Endothelial cell (in vitro differentiated cells): ENCODE results near the gene CAB39. TPM values are rescaled to one million over a fixed set of nuclear protein-coding genes. Genes with fewer than 3 reads are reported as not detected.

Experiments used
- DNase-seq: peaks from one replicate; pipeline ENCODE4 v3.0.0; 2021; ENCODE audit warnings: low spot score
- H3K27ac Mint-ChIP-seq: one replicate; pipeline ENCODE4 v1.8.0; 2021; ENCODE audit warnings: mixed read lengths, inconsistent platforms; ENCODE audit not compliant: unreplicated experiment
- H3K27me3 Mint-ChIP-seq: one replicate; pipeline ENCODE4 v1.8.0; 2021; ENCODE audit warnings: mild to moderate bottlenecking, moderate library complexity, mixed read lengths, inconsistent platforms; ENCODE audit not compliant: unreplicated experiment
- H3K36me3 Mint-ChIP-seq: one replicate; pipeline ENCODE4 v1.8.0; 2021; ENCODE audit warnings: mild to moderate bottlenecking, low read depth, mixed read lengths, inconsistent platforms; ENCODE audit not compliant: unreplicated experiment
- H3K4me1 Mint-ChIP-seq: one replicate; pipeline ENCODE4 v1.8.0; 2021; ENCODE audit warnings: mild to moderate bottlenecking, mixed read lengths, inconsistent platforms; ENCODE audit not compliant: unreplicated experiment
- H3K4me3 Mint-ChIP-seq: one replicate; pipeline ENCODE4 v1.8.0; 2021; ENCODE audit warnings: mild to moderate bottlenecking, mixed read lengths, inconsistent platforms; ENCODE audit not compliant: unreplicated experiment
- H3K9me3 Mint-ChIP-seq: one replicate; pipeline ENCODE4 v1.8.0; 2021; ENCODE audit warnings: mixed read lengths, inconsistent platforms; ENCODE audit not compliant: unreplicated experiment
- total RNA-seq: library from RNA; stranded (reverse); fragmentation: NEBNext Ultra II Directional; extraction: Animal tissue kit (Norgen Biotek cat#: 25700); gene quantifications from one replicate; pipeline ENCODE4 v1.2.1, GENCODE V29; 2021; ENCODE audit not compliant: unreplicated experiment
- TF ChIP-seq, protein P1 (sequence below): fragments of 200-600 bp; sonication (generic); IDR thresholded peaks from one replicate; pipeline ENCODE4 v1.5.0; 2021; ENCODE audit warnings: antibody characterized with exemption; ENCODE audit not compliant: unreplicated experiment

Gene CAB39
- total RNA-seq, 1 donor from 2014 or later, result 48.7 TPM

DNA sequence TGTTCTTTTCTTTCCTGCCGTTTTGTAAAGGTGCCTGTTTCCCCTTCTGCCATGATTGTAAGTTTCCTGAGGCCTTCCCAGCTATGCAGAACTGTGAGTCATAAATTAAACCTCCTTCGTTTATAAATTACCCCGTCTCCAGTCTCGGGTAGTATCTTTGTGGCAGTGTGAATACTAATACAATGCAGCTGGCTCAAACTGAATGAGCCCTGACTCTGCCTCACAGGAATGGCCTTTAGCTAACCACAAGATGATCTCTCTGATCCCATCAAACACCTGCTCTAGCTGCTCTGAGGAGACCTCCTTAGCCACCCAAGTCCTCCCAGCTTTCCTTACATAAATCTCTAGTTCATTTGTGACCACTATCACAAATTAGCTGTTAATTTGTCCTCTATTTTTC, 41.5 kb upstream of the CAB39 start:
- TF ChIP-seq, protein P1, sequence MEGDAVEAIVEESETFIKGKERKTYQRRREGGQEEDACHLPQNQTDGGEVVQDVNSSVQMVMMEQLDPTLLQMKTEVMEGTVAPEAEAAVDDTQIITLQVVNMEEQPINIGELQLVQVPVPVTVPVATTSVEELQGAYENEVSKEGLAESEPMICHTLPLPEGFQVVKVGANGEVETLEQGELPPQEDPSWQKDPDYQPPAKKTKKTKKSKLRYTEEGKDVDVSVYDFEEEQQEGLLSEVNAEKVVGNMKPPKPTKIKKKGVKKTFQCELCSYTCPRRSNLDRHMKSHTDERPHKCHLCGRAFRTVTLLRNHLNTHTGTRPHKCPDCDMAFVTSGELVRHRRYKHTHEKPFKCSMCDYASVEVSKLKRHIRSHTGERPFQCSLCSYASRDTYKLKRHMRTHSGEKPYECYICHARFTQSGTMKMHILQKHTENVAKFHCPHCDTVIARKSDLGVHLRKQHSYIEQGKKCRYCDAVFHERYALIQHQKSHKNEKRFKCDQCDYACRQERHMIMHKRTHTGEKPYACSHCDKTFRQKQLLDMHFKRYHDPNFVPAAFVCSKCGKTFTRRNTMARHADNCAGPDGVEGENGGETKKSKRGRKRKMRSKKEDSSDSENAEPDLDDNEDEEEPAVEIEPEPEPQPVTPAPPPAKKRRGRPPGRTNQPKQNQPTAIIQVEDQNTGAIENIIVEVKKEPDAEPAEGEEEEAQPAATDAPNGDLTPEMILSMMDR, result no peak
- H3K27ac Mint-ChIP-seq, result no peak overlapping the region
- H3K36me3 Mint-ChIP-seq, result no peaks in the 10 kb centered on the region
- H3K9me3 Mint-ChIP-seq, result no peaks in the 10 kb centered on the region
- no peak overlapping the region for H3K4me3 Mint-ChIP-seq
- no peak for DNase-seq
- H3K27me3 Mint-ChIP-seq, result peaks cover 3% of the 10 kb centered on the region
- peaks cover 6% of the 10 kb centered on the region for H3K4me1 Mint-ChIP-seq

- Mint-ChIP-seq H3K4me1 (peaks cover 6% of the 10 kb centered on the region), H3K27me3 (peaks cover 3% of the 10 kb centered on the region)
Measured at GRCh38 chr2:230672836-230673235, 39.8 kb upstream of the CAB39 start.

DNA sequence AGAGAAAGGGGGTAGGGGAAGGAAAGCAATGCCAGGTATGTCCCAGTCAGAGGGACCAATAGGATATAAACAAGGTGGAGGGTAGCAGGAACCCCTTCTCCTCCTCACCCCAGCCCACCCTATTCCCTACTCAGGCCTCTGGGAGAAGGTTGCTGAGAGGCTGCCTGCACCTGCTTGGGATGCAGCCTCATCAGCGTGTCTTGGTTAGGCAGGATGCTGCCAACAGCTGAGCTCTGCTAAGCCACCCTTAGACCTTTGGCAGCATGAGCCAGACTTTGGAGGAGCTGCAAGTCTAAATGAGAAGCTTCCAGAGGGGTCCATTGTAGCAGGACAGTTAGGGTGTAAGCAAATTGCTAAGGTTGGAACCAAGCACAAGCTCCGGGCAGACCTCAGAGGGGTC, 38.2 kb upstream of the CAB39 start:
- no peak overlapping the region for H3K27ac Mint-ChIP-seq
- H3K4me3 Mint-ChIP-seq, result no peak overlapping the region
- H3K4me1 Mint-ChIP-seq, result peaks cover 6% of the 10 kb centered on the region
- H3K36me3 Mint-ChIP-seq, result no peaks in the 10 kb centered on the region
- TF ChIP-seq, protein P1, result no peak
- H3K9me3 Mint-ChIP-seq, result no peaks in the 10 kb centered on the region
- no peaks in the 10 kb centered on the region for H3K27me3 Mint-ChIP-seq
- DNase-seq, result no peak

More at GRCh38 chr2:230672836-230673235, 39.8 kb upstream of the CAB39 start:
- DNase-seq, result no peak
- Mint-ChIP-seq H3K27ac (no peak overlapping the region), H3K4me3 (no peak overlapping the region), H3K9me3 (no peaks in the 10 kb centered on the region), H3K36me3 (no peaks in the 10 kb centered on the region)
- TF ChIP-seq, protein P1, result no peak

DNA sequence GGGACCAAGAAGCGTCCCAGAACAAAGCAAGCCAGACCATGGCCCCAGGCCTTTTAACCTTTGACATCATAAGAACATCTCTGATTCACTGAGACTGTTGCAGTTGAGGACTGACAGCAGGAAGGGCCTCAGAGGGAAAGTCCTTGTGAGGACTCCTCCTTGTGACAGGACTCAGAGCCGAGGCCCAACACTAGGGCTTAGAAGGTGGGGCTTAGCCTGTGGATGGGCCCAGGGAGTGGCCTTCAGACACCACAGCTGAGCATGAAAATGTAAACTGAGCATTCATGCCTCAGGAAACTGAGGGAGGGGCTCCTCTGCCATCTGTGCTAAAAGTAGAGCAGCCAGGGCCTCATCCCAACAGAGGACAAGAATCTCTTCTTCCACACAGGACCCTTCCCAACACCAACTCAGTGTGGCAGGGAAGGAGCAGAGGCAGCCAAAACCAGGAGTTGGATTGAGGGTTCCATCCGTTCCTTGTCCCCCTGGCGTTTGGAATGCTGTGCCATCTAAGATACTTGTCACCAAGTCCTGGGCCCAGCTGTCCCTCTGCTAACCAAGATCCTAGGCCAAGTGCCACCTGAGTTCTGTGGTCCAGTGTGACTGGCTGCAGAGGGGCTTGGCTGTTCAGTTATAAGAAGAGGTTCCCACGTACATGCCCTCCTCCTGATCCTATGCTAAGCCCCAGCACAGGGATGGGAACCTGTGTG, 37.5 kb upstream of the CAB39 start:
- DNase-seq, result no peak
- TF ChIP-seq, protein P1, result no peak
- Mint-ChIP-seq H3K4me1 (peaks cover 6% of the 10 kb centered on the region), H3K4me3 (no peak overlapping the region), H3K9me3 (no peaks in the 10 kb centered on the region), H3K27ac (no peak overlapping the region), H3K36me3 (no peaks in the 10 kb centered on the region), H3K27me3 (no peaks in the 10 kb centered on the region)

GRCh38 chr2:230676546-230676945, 36.1 kb upstream of the CAB39 start:
- H3K4me3 Mint-ChIP-seq, result no peak overlapping the region
- no peak for DNase-seq
- no peaks in the 10 kb centered on the region for H3K36me3 Mint-ChIP-seq
- H3K27me3 Mint-ChIP-seq, result no peaks in the 10 kb centered on the region
- no peaks in the 10 kb centered on the region for H3K4me1 Mint-ChIP-seq
- TF ChIP-seq, protein P1, result no peak
- no peak overlapping the region for H3K27ac Mint-ChIP-seq
- no peaks in the 10 kb centered on the region for H3K9me3 Mint-ChIP-seq
